B cell (primary cell): Measurements from ENCODE around the gene UBN1. TPM values are rescaled to one million over a fixed set of nuclear protein-coding genes. Genes with fewer than 3 reads are reported as not detected.

ENCODE experiments used
- ATAC-seq: fragments of 200-7000 bp; cut with Tn5 transposase; one replicate; pipeline ENCODE4 v1.10.0; 2021; ENCODE audit warnings: low read depth, mild to moderate bottlenecking, moderate number of reproducible peaks, moderate library complexity
- CTCF ChIA-PET: fragments of 350-600 bp; sonication (Branson Sonifier 250); formaldehyde crosslinking; loops from one replicate; lab custom pipeline; 2021; ENCODE audit warnings: antibody characterized with exemption, inconsistent platforms; lab: Charles Lee
- POLR2A ChIA-PET: fragments of 350-600 bp; sonication (Branson Sonifier 250); formaldehyde crosslinking; loops from one replicate; lab custom pipeline; 2021; ENCODE audit warnings: antibody characterized with exemption; lab: Charles Lee
- DNase-seq: peaks from one replicate; pipeline ENCODE4 v3.0.0; 2013
- H2AFZ ChIP-seq: 2 replicates; pipeline ENCODE4 v1.6.1; 2012; ENCODE audit warnings: mild to moderate bottlenecking, low read depth, low read length; ENCODE audit not compliant: insufficient read depth, poor library complexity, severe bottlenecking
- H3K27ac ChIP-seq, 2 donors: 1 replicate in 1 of 2; 2 replicates in 1 of 2; pipeline ENCODE4 v1.5.1; 2012 to 2013; ENCODE audit warnings: low read length in 2 of 2, mild to moderate bottlenecking in 2 of 2, moderate library complexity in 1 of 2
- H3K27me3 ChIP-seq, 4 experiments: fragments of 200-600 bp in 1 of 4; sonication (generic) in 1 of 4; replicated peaks in 1 of 4; 1 replicate in 2 of 4; 2 replicates in 2 of 4; pipeline versions ENCODE4 v1.6.1 to v1.7.0; 2013 to 2016; ENCODE audit warnings: low read length in 3 of 4, mild to moderate bottlenecking in 2 of 4, mixed read lengths in 1 of 4, moderate library complexity in 1 of 4; ENCODE audit not compliant: insufficient read depth in 4 of 4, control insufficient read depth in 3 of 4; ENCODE audit errors: control extremely low read depth in 1 of 4
- H3K36me3 ChIP-seq, 2 experiments: replicated peaks in 1 of 2; 1 replicate in 1 of 2; 2 replicates in 1 of 2; pipeline versions ENCODE4 v1.6.1 to v1.7.1; 2013; ENCODE audit warnings: low read length in 1 of 2; ENCODE audit not compliant: insufficient read depth in 2 of 2, control insufficient read depth in 1 of 2; ENCODE audit errors: control extremely low read depth in 1 of 2, extremely low read depth in 1 of 2
- H3K4me1 ChIP-seq, 2 donors: fragments of 200-600 bp in 1 of 2; sonication (generic) in 1 of 2; 1 replicate in 1 of 2; 2 replicates in 1 of 2; pipeline versions ENCODE4 v1.5.1 to v1.6.1; 2013 to 2017; ENCODE audit warnings: low read length in 2 of 2; ENCODE audit not compliant: control insufficient read depth in 2 of 2, insufficient read depth in 2 of 2
- H3K4me2 ChIP-seq: replicated peaks from 2 replicates; pipeline ENCODE3; 2012; ENCODE audit warnings: mild to moderate bottlenecking, low read depth, low read length; ENCODE audit not compliant: poor library complexity, severe bottlenecking
- H3K4me3 ChIP-seq, 5 experiments: fragments of 200-600 bp in 1 of 5; sonication (generic) in 1 of 5; 1 replicate in 3 of 5; 2 replicates in 2 of 5; pipeline versions ENCODE4 v1.5.1 to v1.7.0; 2011 to 2016; ENCODE audit warnings: low read length in 4 of 5, mild to moderate bottlenecking in 4 of 5, low read depth in 2 of 5, control low read depth in 1 of 5, moderate library complexity in 1 of 5; ENCODE audit not compliant: insufficient read depth in 1 of 5; ENCODE audit errors: control extremely low read depth in 1 of 5, extremely low read depth in 1 of 5
- H3K79me2 ChIP-seq: fragments of 200-600 bp; sonication (generic); one replicate; pipeline ENCODE4 v1.6.0; 2016; ENCODE audit warnings: low read length; ENCODE audit not compliant: control insufficient read depth, insufficient read depth
- H3K9ac ChIP-seq: fragments of 200-600 bp; sonication (generic); 2 replicates; pipeline ENCODE4 v1.6.1; 2017; ENCODE audit warnings: mild to moderate bottlenecking, low read length, moderate library complexity
- H3K9me3 ChIP-seq, 3 donors: one replicate each; pipeline versions ENCODE4 v1.6.1 to v1.7.1; 2013; ENCODE audit warnings: low read length in 2 of 3; ENCODE audit not compliant: control insufficient read depth in 2 of 3, insufficient read depth in 1 of 3; ENCODE audit errors: control extremely low read depth in 1 of 3
- H4K20me1 ChIP-seq: 2 replicates; pipeline ENCODE4 v1.6.0; 2012; ENCODE audit warnings: mild to moderate bottlenecking, low read length; ENCODE audit not compliant: insufficient read depth, control insufficient read depth, poor library complexity, severe bottlenecking
- H3K27ac Mint-ChIP-seq: one replicate; pipeline ENCODE4 v1.8.0; 2021; ENCODE audit warnings: mixed read lengths
- H3K27me3 Mint-ChIP-seq: one replicate; pipeline ENCODE4 v1.8.0; 2021; ENCODE audit warnings: mixed read lengths
- H3K4me1 Mint-ChIP-seq: one replicate; pipeline ENCODE4 v1.8.0; 2021; ENCODE audit warnings: mixed read lengths
- H3K4me3 Mint-ChIP-seq: one replicate; pipeline ENCODE4 v1.8.0; 2021; ENCODE audit warnings: mixed read lengths
- H3K9me3 Mint-ChIP-seq: one replicate; pipeline ENCODE4 v1.8.0; 2022; ENCODE audit warnings: mixed read lengths; ENCODE audit not compliant: insufficient read depth
- CTCF ChIP-seq: fragments of 200-600 bp; IDR thresholded peaks from one replicate; pipeline ENCODE4 v1.8.0; 2022; ENCODE audit warnings: antibody characterized with exemption, mild to moderate bottlenecking
- EZH2 ChIP-seq: IDR thresholded peaks from 2 replicates; pipeline ENCODE4 v1.6.1; 2012; ENCODE audit warnings: borderline replicate concordance, low read depth, mild to moderate bottlenecking, moderate library complexity, low read length; ENCODE audit not compliant: insufficient read depth, poor library complexity, severe bottlenecking
- WGBS: methylation state at CpG from one replicate; pipeline ENCODE4 v1.1.5; 2013; ENCODE audit warnings: missing lambda C conversion rate; ENCODE audit not compliant: insufficient coverage; 5-methylcytosine and 5-hydroxymethylcytosine counted together
- intact Hi-C: fragments of 100-400 bp; cut with micrococcal nuclease; formaldehyde crosslinking; loops from one replicate; pipeline ENCODE4 v1.10.0; 2022
- polyA plus RNA-seq: library from polyadenylated mRNA; depleted of rRNA; stranded (reverse); fragments of >200 nt; gene quantifications from 2 replicates; pipeline ENCODE4 v1.2.3, GENCODE V29; 2012
- total RNA-seq, 2 donors: library from RNA; stranded (reverse); fragments of 120-200 nt in 1 of 2; gene quantifications; 1 replicate in 1 of 2; 2 replicates in 1 of 2; pipeline versions ENCODE4 v1.2.3 to v1.2.4, GENCODE V29; 2013 to 2022

UBN1 gene
- total and polyA plus RNA-seq, 2 donors (not counting 1 experiment from before 2014, with no cell fraction given) = 16.6 to 38.1 TPM

- peaks cover 16 to 23% of the 10 kb centered on the region in 2 donors for H3K4me1 ChIP-seq
- POLR2A ChIA-PET = no interaction called here
- H3K9me3 Mint-ChIP-seq = no peaks in the 10 kb centered on the region
- H3K27ac ChIP-seq = peak overlapping the region in 1 of 2 donors; percentile 62
- peaks cover 20% of the 10 kb centered on the region for H3K4me1 Mint-ChIP-seq
- H2AFZ ChIP-seq = no peak overlapping the region
- no peak overlapping the region for H3K4me3 ChIP-seq
- no peak for ATAC-seq
- peaks cover 50% of the 10 kb centered on the region for H4K20me1 ChIP-seq
- H3K36me3 ChIP-seq = peaks cover 14 to 62% of the 10 kb centered on the region in 2 experiments
- CTCF ChIA-PET = interaction anchor here (0.7 kb wide), 1 partner anchor 31 kb away, joined by 3 read pairs; the partner anchor contains the start of gene ROGDI
- no peak for TF ChIP-seq EZH2
- TF ChIP-seq CTCF = no peak
- no peak overlapping the region for H3K4me3 Mint-ChIP-seq
- no peak overlapping the region for H3K27ac Mint-ChIP-seq
- H3K9me3 ChIP-seq = no peaks in the 10 kb centered on the region
- peak overlapping the region; percentile 33 for H3K4me2 ChIP-seq
- intact Hi-C loops = no loop called here
- no peaks in the 10 kb centered on the region for H3K27me3 Mint-ChIP-seq
- peaks cover 48% of the 10 kb centered on the region for H3K79me2 ChIP-seq
- H3K27me3 ChIP-seq = no peaks in the 10 kb centered on the region
- WGBS = no CpG with 5 or more reads among the region's 1 CpG
- H3K9ac ChIP-seq = no peak overlapping the region
- DNase-seq = no peak
Measured at GRCh38 chr16:4833584-4833983, 13.7 kb upstream of the UBN1 start.

- H3K27me3 Mint-ChIP-seq = no peaks in the 10 kb centered on the region
- no peak for TF ChIP-seq EZH2
- TF ChIP-seq CTCF = no peak
- H3K4me1 Mint-ChIP-seq = peaks cover 19% of the 10 kb centered on the region
- Histone ChIP-seq H3K4me2 (no peak overlapping the region), H3K79me2 (peaks cover 29% of the 10 kb centered on the region), H3K9ac (no peak overlapping the region), H4K20me1 (peaks cover 42% of the 10 kb centered on the region), H3K9me3 (no peaks in the 10 kb centered on the region), H3K27me3 (no peaks in the 10 kb centered on the region), H2AFZ (no peak overlapping the region), H3K36me3 (peaks cover 21 to 67% of the 10 kb centered on the region in 2 experiments), H3K27ac (no peak overlapping the region), H3K4me3 (no peak overlapping the region), H3K4me1 (peaks cover 16 to 23% of the 10 kb centered on the region in 2 donors)
- intact Hi-C loops = no loop called here
- no peak overlapping the region for H3K4me3 Mint-ChIP-seq
- DNase-seq = no peak
- WGBS = 100% methylated on average over 2 of the region's 2 CpGs
- no peak for ATAC-seq
- H3K27ac Mint-ChIP-seq = no peak overlapping the region
- ChIA-PET CTCF (no interaction called here), POLR2A (no interaction called here)
- no peaks in the 10 kb centered on the region for H3K9me3 Mint-ChIP-seq
Measured at GRCh38 chr16:4836727-4837126, 10.6 kb upstream of the UBN1 start.
